ENCODE measurements around the gene SLC9A3. TPM values are rescaled to one million over a fixed set of nuclear protein-coding genes. Genes with fewer than 3 reads are reported as not detected.

The SLC9A3 gene
- total and polyA plus RNA-seq, 2 of the 13 experiments (the other 11 are each of a cell fraction or from before 2014, with no cell fraction given): 1.5 to 1.8 TPM

DNA sequence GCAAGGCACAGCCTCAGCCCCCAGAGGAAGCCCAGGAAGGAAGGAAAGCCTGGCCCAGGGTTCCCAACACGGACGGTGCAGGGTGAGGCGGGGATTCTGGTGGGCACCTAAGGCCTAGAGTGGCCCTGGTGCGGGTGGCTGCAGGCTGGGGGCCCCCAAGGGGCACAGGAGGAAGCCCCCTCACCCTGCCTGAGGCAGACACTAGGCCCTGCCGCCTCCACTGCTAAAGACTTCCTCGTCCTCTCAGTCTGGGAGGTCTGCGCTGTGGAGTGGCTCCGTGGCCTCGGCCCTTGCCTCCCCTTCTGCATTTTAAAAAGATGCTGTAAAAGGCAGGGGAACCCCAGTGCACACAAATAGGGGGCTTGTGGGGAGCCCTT is 3.4 kb downstream of the SLC9A3 start:
- Histone ChIP-seq H4K20me1 (ENCODE audit: insufficient read depth, low read length) (no peaks in the 10 kb centered on the region), H3K36me3 (replicated peaks in 1 of 2; ENCODE audit: control insufficient read depth in 1 of 2, insufficient read depth in 2 of 2, low read length in 2 of 2) (no peaks in the 10 kb centered on the region), H3K4me1 (ENCODE audit: insufficient read depth, low read length) (0 out of 2 replicates have a peak, but pooled peaks cover 8% of the 10 kb centered on the region), H3K4me2 (ENCODE audit: low read depth, low read length) (no peak overlapping the region), H3K9me3 (ENCODE audit: low read length) (no peaks in the 10 kb centered on the region), H2AFZ (ENCODE audit: low read length) (no peak overlapping the region), H3K4me3 (replicated peaks in 1 of 3; ENCODE audit: insufficient read depth in 1 of 3, low read depth in 2 of 3, low read length in 3 of 3) (no peak overlapping the region), H3K27ac (ENCODE audit: extremely low read length, insufficient read depth, low read length) (no peak overlapping the region), H3K79me2 (ENCODE audit: insufficient read depth, low read length) (no peaks in the 10 kb centered on the region), H3K27me3 (ENCODE audit: control insufficient read depth in 1 of 2, insufficient read depth in 2 of 2, low read length in 2 of 2) (peaks cover 0 to 51% of the 10 kb centered on the region in 2 experiments; a peak in 4 of 5 replicates), H3K9ac (ENCODE audit: insufficient read depth, low read depth, low read length) (no peak overlapping the region)
- no peak for ATAC-seq
- in situ Hi-C loops (cut with HindIII; ENCODE audit: extremely low pct_ligation_motif_present, low pct_unique_long_range_greater_than_20kb): no loop called here
- WGBS (ENCODE audit: low lambda C conversion rate): 38% methylated on average over 3 of the region's 9 CpGs
- intact Hi-C loops (cut with micrococcal nuclease; ENCODE audit: unreplicated experiment): no loop called here
- BruUV-seq (replicated peaks): no TSS peak
- DNase-seq (ENCODE audit: low spot score): no peak
- TF ChIP-seq IRF2 (CRISPR knock-in tag; IDR thresholded peaks at IDR 0.05): no peak
- no peak for TF ChIP-seq TBX3 (IDR thresholded peaks at IDR 0.05; ENCODE audit: borderline replicate concordance)
- no peak for TF ChIP-seq ZNF205 (CRISPR knock-in tag; IDR thresholded peaks at IDR 0.05)
- TF ChIP-seq ZNF589 (CRISPR knock-in tag; conservative IDR thresholded peaks at IDR 0.05): no peak
- no peak for TF ChIP-seq ZNF782 (CRISPR knock-in tag; IDR thresholded peaks at IDR 0.05; ENCODE audit: borderline replicate concordance)
- no peak for TF ChIP-seq ZNF772 (CRISPR knock-in tag; IDR thresholded peaks at IDR 0.05)
- no peak for TF ChIP-seq ZC3H13 (CRISPR knock-in tag; IDR thresholded peaks at IDR 0.05)
- no peak for TF ChIP-seq ZBTB14 (CRISPR knock-in tag; IDR thresholded peaks at IDR 0.05)
- TF ChIP-seq, protein P1, sequence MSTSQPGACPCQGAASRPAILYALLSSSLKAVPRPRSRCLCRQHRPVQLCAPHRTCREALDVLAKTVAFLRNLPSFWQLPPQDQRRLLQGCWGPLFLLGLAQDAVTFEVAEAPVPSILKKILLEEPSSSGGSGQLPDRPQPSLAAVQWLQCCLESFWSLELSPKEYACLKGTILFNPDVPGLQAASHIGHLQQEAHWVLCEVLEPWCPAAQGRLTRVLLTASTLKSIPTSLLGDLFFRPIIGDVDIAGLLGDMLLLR (CRISPR knock-in tag; IDR thresholded peaks at IDR 0.05): no peak
- no peak for TF ChIP-seq ZZZ3 (CRISPR knock-in tag; IDR thresholded peaks at IDR 0.05; ENCODE audit: borderline replicate concordance)
- TF ChIP-seq ZBTB1 (CRISPR knock-in tag; IDR thresholded peaks at IDR 0.05; ENCODE audit: borderline replicate concordance): no peak
- no peak for TF ChIP-seq RNF2 (conservative IDR thresholded peaks at IDR 0.05; ENCODE audit: low read depth)
- CTCF ChIA-PET (ENCODE audit: low intra/inter-chr PET ratio, low total read pairs): no interaction called here
- no peak for FAIRE-seq
- POLR2A ChIA-PET: no interaction called here

Measured in HepG2 (cell line).